NCI-H1417 treated with DMSO at 0.1 percent for 48 hours (cell line): ENCODE data around the gene HJV.

Experiments used
- DNase-seq: peaks from one replicate; lab custom pipeline; 2025; lab: John Stamatoyannopoulos, UW

Gene HJV

DNA sequence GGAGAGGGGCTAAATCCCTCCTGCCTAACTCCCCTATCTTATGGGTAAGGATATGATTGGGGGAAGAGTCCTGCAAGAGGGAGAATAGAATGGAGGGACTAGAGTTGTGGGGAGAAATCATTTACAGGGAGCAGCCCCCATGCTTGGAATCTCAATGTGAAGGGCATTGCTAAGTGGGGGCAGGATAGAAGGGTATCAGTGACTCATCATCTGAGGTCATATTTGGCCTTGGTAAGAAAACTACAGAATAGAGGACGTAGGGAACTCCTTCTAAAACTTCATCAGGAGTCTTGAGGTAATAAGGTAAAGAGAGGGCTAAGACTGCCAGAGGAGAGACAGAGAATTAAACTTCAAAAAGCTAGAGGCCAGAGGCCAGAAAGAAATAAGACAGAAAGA lies 487 bp downstream of the HJV start:
- no peak for DNase-seq

DNA sequence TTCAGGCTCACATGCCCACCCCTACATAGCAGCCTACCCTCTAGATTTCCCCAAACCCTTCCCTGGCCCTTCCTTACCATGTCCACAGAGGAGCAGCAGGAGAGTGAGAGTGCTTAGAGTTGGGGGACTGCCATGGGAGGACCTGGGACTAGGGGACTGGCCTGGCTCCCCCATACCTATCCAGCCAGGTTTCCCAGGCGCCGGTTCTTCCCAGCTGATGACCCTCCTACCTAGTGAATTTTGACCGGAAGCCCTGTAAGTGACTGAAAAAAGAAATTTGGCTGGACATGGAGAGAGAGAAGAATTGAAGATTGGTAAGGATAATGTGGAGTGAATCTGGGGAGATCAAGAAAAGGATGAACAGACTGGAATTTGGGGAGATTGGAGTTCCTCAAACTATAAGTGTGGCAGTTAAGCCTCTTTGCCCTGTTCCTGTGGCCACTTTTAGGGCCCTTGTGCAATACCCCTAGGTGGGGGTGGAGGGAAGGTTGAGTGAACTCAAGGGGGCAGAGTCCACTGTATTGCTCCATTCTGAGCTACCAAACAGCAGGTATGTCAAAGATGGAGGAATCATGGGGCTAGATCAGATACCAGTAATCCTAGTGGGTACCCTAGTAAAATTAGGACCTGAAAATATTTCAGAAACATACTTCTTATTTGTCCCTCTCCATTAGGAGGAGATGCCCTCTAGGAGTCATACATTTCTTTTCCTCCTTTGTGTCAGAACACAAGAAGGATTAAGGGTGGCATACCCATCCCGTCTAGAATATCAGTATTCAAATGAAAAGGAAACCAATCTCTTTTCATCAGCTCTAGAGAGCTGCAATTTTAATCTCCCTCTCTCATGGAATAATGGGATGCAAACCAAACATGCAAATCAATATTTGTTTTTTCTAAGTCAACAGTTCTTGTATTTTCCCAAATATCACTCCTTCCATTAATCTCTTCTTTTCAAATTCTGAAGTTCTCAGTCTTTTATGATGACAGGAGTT lies 1.2 kb downstream of the HJV start:
- DNase-seq: no peak

DNA sequence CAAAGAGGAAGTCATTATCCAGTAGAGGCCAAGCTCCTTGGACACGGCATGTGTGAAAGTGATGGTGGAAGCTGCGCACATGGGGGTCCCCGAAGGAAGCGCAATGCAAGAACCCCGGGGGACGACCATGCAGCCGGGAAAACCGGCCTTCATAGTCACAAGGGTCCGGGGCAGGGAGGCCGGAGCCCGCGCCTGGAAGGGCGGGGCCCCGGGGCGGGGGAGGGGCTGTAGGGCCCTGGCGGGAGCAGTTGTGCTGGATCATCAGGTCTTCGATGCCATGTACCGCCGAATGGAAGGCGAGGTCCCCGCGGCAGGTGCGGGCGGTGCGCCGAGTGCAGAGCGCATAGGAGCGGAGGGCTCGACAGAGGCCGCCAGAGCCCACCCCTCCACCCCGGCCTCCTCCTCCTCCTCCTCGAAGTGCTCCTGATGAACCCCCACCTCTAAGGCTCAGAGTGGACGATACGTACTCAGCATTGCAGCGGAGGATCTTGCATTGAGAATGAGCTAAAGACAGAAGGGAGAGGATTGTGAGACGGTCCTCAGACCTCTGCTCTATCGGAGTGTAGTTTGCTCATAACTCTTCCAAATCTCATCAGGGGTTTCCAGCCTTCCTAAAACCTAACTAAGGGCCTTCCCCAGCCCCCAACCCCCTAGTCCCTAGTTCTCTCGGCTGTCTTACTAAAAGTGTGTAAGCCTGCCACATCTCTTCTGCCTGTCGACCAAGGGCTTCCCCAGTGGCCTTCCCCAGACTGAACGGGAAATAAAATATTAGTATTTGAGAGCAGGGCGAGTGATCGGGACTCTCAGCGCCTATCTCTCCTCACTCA lies 2.1 kb downstream of the HJV start:
- DNase-seq: no peak

DNA sequence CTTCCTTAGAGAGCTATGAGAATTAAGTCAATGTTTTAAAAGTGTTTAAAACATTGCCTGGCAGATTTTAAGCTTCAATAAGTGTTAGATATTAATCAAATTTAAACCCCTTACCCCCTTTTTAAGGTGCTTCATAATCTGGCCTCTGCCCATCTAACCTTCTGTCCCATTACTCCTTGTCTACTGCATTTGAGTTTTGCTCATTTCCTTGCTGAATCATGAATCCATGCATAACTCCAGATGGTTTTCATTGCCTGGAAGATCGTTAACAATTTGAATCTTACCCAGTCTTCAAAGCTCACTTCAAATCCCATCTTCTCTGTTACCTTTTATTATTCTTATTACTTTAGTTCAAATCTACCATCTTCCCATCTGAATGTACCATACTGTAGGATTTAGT lies 4.6 kb downstream of the HJV start:
- no peak for DNase-seq

DNA sequence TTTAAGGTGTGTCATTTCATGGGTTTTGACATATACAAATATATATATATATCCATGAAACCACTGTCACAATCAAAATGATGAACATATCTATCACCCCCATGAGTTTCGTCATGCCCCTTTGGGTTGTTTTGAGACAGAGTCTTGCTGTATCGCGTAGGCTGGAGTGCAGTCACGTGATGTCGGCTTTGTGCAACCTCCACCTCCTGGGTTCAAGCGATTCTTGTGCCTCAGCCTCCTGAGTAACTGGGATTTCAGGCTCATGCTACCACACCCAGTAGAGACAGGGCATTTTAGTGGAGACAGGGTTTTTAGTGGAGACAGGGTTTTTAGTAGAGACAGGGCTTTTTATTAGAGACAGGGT lies 8.0 kb downstream of the HJV start:
- DNase-seq: no peak

DNA sequence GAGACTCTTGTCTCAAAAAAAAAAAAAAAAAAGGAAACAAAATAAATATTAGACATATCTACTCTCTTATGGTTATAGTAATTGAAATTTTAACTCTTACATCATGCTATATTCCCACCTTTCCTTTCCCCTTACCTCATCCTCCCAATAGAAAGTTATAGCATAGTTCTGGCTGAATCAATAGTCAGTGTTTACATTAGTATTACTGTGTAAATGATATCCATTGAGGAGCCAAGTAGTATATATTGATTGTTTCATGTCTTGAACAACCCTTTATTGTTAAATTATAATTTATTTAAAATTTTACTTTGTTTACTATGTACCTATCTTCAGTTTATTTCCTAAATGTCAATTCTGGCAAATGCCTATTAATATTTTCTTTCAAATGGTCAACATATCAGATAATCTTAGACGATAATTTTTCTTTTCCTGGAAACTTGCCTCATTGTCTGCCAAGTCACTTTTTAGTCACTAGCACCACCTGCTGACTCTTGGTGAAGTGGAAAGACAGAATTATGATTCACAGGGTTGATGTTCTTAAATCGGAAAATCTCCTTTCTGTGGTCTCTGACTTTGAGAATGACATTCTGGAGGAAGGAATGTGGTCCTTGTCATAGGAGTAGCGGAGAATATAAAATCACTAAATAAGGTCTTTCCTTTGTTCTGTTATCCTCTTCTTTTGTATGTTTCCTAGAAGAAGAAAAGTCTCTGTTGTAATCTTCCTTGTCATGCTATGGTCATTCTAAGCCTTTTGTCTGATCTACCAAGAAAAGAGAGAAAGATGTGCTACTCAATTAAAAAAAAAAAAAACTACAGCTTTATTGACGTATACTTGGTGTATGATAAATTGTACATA lies 8.6 kb downstream of the HJV start:
- peak; percentile 54 for DNase-seq

DNA sequence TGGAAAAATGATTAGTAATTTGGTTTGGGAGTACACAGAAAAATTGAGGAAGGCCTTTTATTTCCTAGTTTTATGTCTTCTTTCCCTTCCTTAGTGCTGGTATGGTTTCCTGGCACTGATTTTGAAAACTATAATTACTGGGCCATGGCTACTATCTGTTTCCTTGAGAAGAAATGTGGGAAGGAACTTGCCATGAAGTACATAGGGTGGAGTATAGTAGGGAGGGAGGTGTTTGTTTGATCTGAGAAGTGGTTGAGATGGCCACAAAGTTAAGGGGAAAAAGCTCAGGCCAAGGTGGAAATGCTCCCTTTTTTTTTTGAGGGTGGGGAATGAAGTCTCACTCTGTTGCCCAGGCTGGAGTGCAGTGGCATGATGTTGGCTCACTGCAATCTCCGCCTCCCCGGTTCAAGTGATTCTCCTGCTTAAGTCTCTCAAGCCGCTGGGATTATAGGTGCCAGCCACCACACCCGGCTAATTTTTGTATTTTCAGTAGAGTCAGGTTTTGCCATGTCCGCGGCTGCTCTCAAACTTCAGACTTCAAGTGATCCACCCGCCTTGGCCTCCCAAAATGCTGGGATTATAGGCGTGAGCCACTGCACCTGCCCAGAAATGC lies 11.3 kb downstream of the HJV start:
- DNase-seq: no peak

DNA sequence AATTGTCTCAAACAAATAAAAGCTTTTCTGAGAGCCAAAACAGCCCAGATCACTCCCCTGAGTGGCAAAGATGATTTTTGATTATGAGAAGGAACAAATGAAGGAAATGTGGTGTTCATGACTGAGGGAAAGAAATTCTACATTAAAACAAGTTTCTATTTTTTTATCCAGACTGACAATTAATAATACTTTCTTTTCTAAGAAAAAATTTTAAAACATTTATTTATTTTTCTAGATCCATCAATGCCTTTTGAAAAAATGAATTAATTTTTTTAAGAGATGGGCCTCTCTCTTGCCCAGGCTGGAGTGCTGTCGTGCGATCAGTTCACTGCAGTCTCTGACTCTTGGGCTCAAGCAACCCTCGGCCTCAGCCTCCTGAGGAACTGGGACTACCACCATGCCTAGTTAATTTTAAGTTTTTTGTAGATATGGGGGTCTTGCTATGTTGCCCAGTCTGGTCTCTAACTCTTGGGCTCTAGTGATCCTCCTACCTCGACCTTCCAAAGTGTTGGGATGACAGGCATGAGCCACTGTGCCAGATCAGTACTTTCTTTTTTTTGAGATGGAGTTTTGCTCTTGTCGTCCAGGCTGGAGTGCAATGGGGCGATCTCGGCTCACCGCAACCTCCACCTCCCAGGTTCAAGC lies 13.9 kb downstream of the HJV start:
- no peak for DNase-seq

DNA sequence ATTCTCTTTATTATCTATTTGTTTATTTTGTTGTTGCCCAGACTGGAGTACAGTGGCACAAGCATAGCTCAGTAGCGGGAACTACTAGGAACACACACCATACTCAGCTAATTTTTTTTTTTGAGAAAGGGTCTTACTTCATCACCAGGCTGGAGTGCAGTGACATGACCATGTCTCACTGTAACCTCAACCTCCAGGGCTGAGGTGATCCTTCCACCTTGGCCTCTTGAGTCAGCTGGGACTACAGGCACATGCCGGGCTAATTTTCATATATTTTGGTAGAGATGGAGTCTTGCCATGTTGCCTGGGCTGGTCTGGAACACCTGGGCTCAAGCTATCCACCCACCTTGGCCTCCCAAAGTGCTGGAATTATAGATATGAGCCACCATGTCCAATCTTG lies 19.8 kb downstream of the HJV start:
- DNase-seq: no peak

DNA sequence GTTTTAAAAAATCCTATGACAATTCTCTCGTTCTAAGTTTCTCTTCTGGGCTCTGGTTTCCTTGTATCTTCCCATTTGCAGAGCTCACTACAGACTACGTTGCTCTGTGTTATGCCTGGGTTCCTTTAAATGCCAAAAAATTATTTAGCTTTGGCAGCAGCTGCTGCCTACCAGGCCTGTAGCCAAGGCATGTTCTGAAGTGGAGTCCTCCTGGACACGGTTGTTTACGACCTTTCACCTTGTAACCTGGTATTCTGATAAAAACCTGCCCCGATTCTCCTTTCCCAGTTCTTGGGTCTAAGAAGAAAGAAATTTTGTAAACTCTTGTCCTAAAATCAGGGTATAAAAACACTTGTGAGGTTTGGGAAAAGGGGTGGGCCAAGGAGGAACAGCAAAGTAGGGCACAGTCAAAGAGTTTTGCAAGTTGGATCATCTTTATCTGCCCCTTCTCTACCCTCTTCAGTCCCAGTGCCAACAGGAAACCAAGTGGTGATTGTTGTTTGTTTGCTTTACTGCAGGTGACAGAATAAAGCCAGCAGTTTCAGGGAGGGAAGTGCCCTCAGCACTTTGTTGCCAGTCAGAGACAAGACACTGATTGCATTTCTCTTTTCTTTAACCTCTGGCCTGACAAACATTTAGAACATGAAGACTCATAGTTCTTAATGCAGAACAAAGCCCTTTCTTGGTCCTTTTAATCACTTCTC lies 22.1 kb downstream of the HJV start:
- no peak for DNase-seq

DNA sequence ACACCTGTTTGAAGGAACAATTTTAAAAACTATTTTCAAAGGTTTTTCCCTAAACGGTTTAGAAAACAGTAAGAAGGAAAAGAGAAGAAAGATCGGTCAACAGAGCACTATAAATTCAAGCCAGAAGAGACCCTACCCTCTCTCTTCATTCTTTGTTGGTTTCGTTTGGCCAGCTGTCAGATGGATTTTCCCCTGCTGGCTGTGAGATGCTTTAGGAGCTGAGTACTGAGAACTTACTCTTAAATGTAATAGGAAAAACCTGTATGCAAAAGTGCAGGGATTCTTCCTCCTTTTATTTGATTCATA lies 23.9 kb downstream of the HJV start:
- DNase-seq: no peak

DNA sequence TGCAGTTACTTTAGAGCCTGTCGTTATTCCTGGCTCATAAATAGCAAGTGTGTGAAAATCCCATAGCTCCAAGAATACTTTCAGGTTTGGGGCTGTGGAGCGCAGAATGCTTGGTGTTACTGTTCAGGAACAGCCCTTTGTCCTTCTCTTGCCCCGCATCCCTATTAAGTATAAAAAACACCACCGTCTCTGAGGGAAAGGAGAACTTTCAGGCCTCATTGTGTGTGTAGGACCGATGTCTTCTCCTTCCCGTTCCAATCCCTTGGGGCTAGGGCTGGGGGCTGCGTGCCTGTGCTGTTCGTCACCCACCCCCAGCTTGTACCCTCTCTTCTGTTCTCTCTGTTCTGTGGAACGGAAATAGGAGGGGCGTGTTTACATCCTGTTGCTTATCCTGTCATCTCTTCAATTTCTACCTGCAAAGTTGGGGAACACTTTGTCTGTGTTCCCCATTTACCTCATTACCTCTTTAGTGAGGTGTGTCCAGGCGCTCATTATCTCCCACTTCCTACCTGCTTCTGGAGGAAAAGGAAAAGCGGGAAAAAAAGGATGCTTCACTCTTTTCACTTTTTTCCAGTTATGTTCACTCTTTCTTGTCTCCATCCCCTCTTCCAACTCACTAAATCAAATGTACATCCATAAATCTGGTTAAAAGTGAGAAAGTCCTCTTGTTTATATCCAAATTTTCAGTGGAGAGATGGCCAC lies 24.4 kb downstream of the HJV start:
- no peak for DNase-seq

DNA sequence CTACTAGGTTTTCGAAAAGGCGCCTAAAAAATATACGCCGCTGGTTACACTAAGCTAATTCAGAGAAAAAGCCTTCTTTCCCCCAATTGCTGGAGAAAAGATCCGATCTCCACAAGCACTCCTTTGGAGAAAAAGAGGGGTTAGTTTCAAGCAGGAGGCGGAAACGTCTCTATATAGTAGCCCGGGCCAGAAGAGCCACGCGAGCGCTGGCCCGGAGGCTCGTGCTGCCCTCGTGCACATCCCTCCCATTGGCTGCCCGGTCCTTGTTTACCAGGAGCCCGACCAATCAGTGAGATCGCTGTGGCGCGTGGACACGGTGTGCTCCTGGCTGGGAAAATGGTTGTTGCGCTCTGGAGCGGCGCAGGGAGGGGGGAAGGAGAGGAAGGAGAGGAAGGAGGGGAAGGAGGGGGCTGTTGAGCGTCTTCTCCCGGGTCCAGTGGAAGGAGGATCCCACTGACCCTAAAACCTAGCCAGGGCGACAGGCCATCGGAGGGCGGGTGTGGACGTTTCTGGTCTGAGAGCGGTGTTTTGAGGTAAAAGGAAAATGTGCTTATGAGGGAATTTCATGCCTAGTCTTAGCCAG lies 25.0 kb downstream of the HJV start, which contains the start of gene TXNIP:
Gene TXNIP, minus strand, starts transcription at position 147 of the 583 bp plus-strand sequence. CDS start 313 bp downstream, outside the sequence.
- peak; percentile 93 for DNase-seq

DNA sequence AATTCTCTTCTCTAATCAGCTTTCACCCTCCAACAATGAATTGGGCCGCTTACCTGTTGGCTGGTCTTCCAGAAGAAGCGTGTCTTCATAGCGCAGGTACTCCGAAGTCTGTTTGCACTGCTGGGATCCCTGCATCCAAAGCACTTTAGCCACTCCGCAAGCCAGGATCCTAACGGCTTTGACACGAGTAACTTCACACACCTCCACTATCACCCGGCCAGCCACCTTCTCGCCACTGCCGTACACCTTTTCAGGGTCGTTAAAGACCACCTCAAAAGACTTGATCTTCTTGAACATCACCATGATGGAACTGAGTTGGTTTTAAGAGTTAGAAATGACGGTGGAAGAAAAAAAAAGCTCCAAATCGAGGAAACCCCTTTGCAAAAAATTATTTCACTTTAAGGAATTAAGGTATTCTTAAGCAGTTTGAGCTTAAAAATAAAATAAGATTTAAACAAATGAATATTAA lies 25.5 kb downstream of the HJV start:
- DNase-seq: no peak

DNA sequence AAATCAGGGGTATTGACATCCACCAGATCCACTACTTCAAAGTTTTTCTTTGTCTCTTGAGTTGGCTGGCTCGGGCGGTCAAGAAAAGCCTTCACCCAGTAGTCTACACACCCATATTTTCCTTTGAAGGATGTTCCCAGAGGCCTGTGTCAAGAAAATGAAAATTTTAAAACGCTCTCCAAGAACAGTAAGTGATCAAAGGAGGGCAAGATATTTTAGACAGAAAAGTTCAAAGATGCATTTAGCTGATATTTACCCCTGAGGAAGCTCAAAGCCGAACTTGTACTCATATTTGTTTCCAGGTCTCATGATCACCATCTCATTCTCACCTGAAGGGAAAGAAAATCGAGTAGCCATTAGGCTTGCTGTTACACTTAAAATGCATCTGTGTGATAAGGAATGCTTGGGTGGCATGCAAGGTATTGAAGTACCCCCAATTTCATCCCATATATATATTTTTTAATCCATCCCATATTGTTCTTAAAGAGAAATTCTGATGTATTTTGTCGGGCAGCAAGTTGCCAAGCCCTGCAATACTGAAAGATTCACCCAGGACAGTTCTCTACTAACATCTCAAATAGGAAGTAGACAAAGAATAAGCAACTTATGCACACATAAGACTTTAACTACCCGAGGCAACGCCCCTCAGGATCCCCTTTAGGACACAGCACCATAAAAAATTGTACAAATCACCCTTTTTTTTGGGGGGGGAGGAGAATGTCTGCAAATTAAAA lies 26.2 kb downstream of the HJV start:
- DNase-seq: no peak

DNA sequence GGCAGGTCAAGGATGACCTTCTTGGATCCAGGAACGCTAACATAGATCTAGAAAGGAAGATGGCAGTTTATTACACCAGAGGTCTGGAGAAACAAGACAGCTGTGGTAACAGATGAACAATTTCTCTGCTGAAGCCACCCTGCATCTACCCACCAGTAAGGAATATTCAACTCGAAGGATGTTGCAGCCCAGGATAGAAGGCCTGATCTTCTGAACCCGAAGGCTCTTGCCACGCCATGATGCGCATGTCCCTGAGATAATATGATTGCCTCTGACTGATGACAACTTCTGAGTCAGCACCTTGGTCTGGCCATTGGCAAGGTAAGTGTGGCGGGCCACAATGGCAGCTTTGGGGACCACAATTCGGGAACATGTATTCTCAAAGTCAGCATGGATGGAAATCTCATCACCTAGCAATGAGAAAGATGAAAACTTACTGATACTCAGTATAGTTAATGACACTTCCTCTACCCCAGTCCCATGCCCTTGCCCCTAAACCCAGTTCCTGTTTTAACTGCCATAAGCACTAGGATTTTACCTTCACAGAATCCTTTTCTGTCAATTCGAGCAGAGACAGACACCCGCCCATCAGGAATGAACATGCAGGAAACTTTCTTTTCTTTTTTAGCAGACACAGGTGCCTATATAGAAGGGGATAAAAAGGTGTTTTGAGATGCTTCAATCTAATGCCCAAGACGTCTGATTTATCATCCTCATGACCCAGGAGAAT lies 27.0 kb downstream of the HJV start:
- no peak for DNase-seq

DNA sequence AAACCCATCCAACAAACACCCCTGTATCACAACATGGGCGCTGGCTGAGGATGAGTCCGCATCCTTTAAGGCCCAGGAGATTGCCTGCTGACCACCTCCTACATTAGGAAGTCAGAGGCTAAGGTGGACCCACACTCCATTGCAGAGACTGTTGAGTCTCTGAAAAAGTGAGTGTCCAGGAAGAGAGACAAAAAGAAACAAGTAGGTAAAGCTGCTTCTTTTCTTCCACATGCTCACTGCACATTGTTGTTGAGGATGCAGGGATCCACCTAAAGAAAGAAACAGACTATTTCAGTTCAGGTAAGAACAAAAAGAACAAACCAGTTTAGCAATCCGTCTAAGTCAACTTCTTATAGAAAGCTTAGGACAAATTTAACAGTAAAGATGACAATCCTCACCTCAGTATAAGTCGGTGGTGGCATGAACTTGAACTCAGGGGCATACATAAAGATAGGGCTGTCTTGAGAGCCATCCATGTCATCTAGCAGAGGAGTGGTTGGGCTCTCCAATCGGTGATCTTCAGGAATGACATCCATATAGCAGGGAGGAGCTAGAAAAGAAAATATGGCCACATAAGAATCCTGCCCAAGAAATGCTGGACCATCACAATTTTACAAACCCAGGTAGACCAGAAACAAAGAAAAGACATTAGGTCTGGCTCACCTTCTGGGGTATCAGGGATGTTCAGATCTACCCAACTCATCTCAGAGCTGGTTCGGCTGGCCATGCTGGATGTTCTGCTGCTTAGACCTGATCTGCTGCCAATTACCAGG lies 27.7 kb downstream of the HJV start:
- DNase-seq: no peak
